HG03439 (cell line): ENCODE data around the gene COL6A5.

Experiments used
- ATAC-seq: cut with Tn5 transposase; IDR thresholded peaks from one replicate; pipeline ENCODE4 v1.9.1; 2021; ENCODE audit warnings: mild to moderate bottlenecking, moderate library complexity; ENCODE audit not compliant: unreplicated experiment

COL6A5 gene

DNA sequence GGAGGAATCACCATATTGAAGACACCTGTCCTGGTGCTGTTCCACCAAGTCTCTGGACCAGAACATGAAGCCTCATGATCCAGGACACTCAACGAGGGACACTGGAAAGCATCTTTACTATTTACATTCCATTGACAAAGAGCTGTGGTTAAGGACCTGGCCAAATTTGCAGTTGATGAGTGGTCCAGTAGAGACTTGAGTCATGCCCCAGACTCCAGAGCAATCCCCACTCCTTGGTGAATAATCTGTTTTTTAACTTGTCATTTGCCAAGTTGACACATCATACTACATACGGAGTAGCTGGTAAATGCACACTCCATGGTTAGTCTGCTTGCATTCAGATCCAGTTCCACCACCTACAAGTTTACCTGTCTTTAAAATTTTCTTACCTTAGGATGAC lies 170.3 kb downstream of the COL6A5 start:
- ATAC-seq, result no peak

DNA sequence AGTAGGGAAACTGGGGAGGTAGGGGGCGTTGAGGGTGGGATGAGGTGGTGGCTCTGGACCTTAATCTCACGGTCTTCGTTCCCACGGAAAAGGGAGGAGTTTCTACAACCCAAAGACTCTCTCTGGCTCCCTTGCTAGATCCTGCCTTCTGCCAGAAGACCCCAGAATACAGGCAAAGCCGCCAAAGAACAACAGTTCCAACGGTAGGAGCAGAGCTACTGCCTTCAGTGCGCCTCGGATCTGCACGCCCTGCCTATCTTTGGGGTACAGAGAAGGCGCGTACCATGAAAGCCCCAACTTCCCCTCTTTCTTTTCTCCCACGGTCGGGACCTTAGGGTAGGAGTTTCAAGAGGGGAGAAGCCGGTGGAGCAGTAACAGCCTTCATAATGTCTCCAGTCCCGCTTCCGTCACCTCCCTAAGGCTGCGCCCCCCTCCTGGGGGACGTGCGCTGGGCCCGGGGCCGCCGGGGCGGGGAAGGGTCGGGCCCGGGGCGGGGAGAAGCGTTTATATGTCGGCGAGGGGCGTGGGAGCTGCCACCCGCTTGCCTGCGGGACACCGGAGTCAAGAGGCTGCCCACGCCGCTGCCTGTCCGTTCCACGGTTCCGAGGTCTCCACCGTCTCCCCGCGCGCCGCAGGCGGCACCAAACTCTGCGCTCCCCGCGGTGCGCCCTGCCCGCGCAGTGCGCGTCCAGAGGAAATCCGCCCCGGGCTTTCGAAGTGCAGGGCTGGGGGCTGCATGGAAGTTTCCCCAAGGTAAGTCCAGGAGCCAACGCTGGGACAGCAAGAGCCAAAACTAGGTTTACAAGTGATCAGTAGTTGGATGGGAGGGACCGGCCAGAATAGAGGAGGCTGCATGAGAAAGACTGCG lies 171.4 kb downstream of the COL6A5 start, which contains the start of gene COL6A6:
COL6A6 (plus strand) TSS at position 533 of the 868 bp plus-strand sequence. CDS start 43,188 bp downstream, outside the sequence.
- no peak for ATAC-seq

DNA sequence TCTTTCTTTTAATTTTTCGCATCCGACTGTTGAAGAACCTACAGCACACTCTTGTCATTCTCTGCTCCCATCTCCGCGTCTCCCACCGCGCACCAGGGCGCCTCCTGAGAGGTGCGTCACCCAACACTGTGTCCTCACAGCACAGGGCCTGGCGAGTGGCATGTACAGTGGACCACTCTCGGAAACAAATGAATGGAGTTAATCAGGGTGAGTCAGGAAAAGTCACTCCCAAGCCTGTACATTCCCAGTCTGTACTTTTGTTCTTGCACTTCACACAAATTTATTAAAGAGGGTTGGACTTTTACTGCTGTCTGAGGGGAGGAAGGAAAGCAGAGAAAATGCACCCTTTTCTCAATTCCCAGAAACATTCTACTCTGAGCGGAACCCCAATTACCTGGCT lies 172.1 kb downstream of the COL6A5 start:
- no peak for ATAC-seq

DNA sequence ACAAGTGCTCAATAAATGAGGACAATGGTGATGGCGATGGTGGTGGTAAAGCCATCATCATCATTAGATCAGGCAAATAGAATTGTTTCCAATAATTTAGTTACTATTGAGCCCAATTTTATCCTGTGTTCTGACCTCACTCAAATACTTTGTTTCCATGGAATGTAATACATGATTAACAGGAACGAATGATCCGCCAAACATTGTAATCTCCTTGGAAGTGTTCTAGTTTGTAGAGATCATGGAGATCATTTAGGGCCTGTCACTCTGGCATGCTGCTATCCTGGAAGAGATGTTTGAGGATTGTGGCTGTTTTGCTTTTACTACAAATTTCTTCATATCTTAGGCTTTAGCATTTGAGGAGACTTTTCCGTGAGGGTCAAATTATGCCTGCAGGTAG lies 174.3 kb downstream of the COL6A5 start:
- no peak for ATAC-seq

DNA sequence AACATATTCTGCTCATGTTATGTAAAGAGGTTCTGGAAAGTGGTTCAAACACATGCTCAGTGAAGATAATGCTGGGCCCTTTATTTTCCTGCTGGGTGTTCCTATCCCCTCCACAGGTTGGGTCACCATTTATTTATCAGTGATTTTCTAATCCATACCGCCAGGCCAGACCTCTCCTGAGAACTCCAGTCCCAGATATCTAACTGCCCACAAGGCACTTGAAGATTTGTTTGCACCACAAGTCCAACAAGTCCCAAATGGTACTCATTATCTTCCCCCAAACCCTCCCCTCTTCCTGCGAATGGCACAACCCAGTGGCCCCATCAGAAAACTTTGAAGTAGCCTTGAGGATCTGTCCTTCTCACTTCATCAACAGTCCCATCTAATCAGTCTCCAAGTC lies 176.9 kb downstream of the COL6A5 start:
- ATAC-seq, result no peak

DNA sequence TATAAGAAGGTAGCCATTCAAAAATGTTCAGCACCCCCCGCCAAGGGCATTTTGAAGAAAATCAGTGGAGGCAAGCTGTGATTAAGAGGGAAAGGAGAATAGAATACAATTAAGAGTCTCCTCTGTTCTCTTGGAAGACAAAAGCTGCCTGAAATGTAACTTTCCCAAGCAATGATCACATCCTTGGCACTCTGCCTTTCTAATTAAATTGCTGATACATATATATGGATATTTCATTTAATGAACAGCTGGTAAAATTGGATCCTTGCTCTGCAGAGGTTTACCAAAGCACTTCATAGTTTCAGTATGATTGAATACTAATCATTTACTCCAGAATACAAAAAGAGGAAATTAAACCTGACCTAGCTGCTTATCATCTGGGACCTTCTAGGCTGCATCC lies 182.0 kb downstream of the COL6A5 start:
- ATAC-seq, result no peak

DNA sequence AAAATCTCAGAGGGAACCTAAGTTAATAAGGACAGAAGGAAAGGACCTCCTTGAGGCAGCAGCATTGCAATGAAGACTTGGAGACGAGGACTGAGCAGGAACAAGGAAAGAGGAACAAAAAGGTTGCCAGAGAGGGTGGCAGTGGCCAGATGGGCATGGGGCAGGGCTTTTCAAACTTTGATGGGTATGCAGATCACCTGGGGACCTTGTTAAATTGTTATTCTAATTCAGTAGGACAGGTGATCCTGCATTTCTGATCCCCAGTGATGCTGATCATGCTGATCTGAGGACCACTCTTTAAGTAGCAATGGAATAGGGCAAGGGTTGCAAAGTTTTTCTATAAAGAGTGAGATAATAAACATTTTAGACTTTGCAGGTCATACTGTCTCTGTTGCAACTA lies 182.6 kb downstream of the COL6A5 start:
- ATAC-seq, result no peak

DNA sequence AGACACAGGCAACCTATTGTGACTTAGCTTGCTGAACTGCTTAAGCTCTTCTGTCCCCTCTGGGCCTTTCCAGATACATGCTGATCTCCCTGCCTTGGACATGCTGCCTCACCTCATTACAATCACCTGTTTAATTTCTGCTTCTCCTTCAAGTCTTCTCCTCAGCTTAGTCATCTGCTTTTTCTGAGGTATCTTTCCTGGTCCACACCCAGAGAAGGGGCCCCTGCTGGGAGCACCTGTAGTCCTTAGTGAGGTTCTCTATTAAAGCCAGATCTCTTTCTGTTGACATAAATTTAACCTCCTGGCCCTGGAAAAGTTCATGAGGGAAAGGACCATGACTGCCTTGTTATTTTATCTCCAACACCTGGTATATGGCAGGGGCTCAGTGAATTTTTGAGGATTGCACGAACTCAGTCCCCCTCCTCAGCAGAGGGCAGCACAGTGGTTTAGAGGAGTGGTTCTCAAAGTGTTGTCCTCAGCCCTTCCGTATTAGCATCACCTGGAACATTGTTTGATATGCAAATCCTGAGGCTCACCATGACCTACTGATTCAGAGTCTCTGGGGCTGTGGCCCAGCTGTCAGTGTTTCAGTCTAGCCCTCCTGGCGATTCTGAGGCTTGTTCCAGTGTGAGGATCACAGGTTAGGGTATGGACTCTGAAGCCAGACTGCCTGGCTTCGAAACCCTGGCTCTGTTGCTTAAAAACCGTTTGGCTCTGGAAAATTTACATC lies 184.2 kb downstream of the COL6A5 start:
- no peak for ATAC-seq

DNA sequence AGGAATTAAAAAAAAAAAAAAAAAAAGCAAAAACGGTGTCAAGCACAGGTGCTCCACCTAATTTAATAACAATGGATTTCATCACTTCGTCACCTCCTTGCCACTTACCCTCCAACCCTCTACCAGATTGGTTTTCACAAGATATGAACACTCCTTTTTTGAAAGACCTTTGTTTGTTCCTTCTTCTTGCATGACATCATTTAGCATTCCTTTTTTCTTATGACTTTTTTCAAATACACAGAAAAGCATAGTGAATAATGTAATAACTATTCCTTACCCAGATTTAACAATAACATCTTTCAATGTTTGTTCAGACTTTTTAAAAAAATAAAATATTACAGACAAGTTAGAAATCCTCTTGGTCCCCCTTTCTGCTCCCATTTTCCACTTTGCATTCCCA lies 187.8 kb downstream of the COL6A5 start:
- no peak for ATAC-seq
